Thymus (tissue), 11 donors: ENCODE data around the gene CNTFR. TPM values are rescaled to one million over a fixed set of nuclear protein-coding genes. Genes with fewer than 3 reads are reported as not detected.
A peak's percentile ranks its signal among the peaks of the same experiment; 100 is the strongest.

Source experiments
- DNase-seq, 9 donors: peaks; one replicate each; pipeline ENCODE4 v3.0.0-alpha.2; 2013; ENCODE audit warnings: low spot score in 9 of 9, low read depth in 6 of 9, missing footprints in 1 of 9
- H3K27ac ChIP-seq, 2 donors: one replicate each; pipeline ENCODE4 v1.5.1; 2013; ENCODE audit warnings: control low read depth in 1 of 2, low read depth in 1 of 2, low read length in 1 of 2, mild to moderate bottlenecking in 1 of 2, moderate library complexity in 1 of 2
- H3K27me3 ChIP-seq, 2 donors: one replicate each; pipeline ENCODE4 v1.5.1; 2013; ENCODE audit warnings: low read length in 1 of 2; ENCODE audit not compliant: control insufficient read depth in 2 of 2, insufficient read depth in 1 of 2
- H3K36me3 ChIP-seq, 2 donors: one replicate each; pipeline ENCODE4 v1.5.1; 2013; ENCODE audit warnings: low read length in 1 of 2, mild to moderate bottlenecking in 1 of 2, moderate library complexity in 1 of 2; ENCODE audit not compliant: control insufficient read depth in 2 of 2, insufficient read depth in 2 of 2
- H3K4me1 ChIP-seq, 2 donors: one replicate each; pipeline ENCODE4 v1.5.1; 2013; ENCODE audit warnings: low read length in 2 of 2; ENCODE audit not compliant: control insufficient read depth in 2 of 2, insufficient read depth in 2 of 2
- H3K4me3 ChIP-seq, 2 donors: one replicate each; pipeline ENCODE4 v1.5.1; 2013; ENCODE audit warnings: low read length in 2 of 2, control low read depth in 1 of 2, mild to moderate bottlenecking in 1 of 2
- H3K9me3 ChIP-seq, 2 donors: one replicate each; pipeline ENCODE4 v1.5.1; 2013; ENCODE audit warnings: low read length in 1 of 2, mild to moderate bottlenecking in 1 of 2; ENCODE audit not compliant: control insufficient read depth in 2 of 2, insufficient read depth in 1 of 2
- WGBS: extraction: QIAGEN DNeasy Blood & Tissue Kit; methylation state at CpG from one replicate; pipeline ENCODE4 v1.1.7; 2013; 5-methylcytosine and 5-hydroxymethylcytosine counted together
- polyA plus RNA-seq: library from polyadenylated mRNA; stranded (reverse); fragments of 200-250 nt; gene quantifications from one replicate; pipeline ENCODE4 v1.2.3, GENCODE V29; 2013
- total RNA-seq: library from RNA; stranded (reverse); fragments of 120-200 nt; gene quantifications from one replicate; pipeline ENCODE4 v1.2.4, GENCODE V29; 2013
- donor health status: healthy.

The CNTFR gene
- total and polyA plus RNA-seq, 2 donors, result 2.2 to 3.9 TPM

- H3K4me3 ChIP-seq, result no peak overlapping the region
Observed at GRCh38 chr9:34591917-34592866, 2.7 kb upstream of the CNTFR start.

DNA sequence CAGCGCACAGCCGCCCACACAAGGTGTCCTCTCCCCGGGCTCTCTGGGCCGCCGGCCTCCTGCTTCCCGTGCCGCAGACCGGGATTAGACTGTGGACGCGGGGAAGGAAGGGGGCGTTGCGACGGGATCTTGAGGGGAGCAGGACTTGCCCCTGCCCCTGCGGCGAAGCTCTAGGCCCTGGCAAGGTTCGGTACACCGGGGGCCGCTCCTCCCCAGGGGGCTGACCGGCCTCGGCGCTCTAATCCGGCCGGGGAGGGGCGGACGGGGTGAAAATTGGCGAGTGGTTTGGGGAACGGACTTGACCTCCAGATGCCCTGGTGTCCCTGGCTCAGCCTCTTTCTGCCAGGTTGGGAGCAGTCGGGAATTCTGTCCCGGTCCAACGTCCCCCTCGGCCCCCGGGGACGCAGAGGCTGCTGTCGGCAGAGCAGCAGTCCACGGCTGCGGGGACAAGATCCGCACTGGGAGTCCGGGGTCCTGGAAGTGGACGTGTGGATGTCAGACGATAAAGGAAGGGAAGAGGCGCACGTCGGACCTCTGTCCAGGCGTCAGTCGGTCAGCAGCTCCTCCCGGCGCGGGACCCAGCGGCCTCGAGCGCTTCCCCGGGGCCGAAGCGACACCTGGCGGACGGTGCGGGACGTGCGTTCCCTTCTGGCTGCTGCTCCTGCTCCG, 1.9 kb upstream of the CNTFR start:
- Histone ChIP-seq H3K4me3 (peak overlapping the region in 1 of 2 donors; percentile 36), H3K9me3 (peaks cover 0 to 11% of the 10 kb centered on the region in 2 donors), H3K36me3 (peaks cover 0 to 3% of the 10 kb centered on the region in 2 donors), H3K27ac (no peak overlapping the region), H3K27me3 (peaks cover 75 to 88% of the 10 kb centered on the region in 2 donors), H3K4me1 (peaks cover 8 to 21% of the 10 kb centered on the region in 2 donors)
- DNase-seq, result peak in 5 of 9 donors; percentile 38 to 71 (median 59)
- WGBS, result 3% methylated on average over 60 of the region's 60 CpGs

More at GRCh38 chr9:34591917-34592866, 2.7 kb upstream of the CNTFR start:
- no peak for DNase-seq
- H3K27ac ChIP-seq, result no peak overlapping the region
- peaks cover 8 to 19% of the 10 kb centered on the region in 2 donors for H3K4me1 ChIP-seq
- peaks cover 0 to 11% of the 10 kb centered on the region in 2 donors for H3K9me3 ChIP-seq
- H3K27me3 ChIP-seq, result peaks cover 69 to 85% of the 10 kb centered on the region in 2 donors
- WGBS, result 17% methylated on average over 16 of the region's 16 CpGs
- H3K36me3 ChIP-seq, result peaks cover 0 to 3% of the 10 kb centered on the region in 2 donors

DNA sequence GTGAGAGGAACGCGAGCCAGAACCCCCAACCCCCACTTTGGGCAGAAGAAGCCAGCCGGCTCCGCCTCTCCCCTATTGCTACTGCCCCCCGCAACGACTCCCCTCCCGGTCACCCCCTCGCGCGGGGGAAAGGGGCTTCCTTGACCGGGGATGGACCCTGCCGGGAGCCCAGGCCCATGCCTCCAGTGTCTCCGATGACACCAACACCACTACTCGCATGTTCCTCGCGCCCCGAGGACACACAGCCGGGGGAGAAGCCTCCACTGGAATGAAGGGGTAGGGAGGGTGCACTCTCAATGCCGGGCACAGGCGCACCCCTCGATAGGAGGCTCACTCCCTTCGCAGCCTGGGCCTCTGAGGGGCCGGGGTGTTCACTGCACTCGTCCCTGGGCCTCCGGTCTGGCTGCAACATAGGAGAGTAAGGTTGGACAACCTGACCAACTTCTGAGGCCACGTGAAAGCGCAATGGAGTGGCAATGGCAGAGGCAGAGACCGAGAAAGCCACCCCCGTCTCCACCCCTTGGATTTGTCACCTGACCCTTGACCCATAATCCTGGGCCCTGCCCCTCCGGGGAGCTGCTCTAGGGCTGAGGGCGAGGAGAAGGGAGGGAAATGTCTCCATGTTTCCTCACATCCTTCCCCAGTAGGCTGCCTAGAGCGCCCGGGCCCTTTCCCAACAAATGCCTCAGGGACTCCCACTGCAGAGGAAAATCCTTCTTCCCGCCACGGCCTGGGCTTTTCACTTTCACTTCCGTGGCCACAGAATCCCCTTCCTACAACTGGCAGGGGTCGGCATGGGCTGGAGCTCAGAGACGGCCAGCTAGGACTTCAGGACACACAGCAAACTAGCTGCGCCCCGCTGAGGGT, 1.1 kb upstream of the CNTFR start:
- DNase-seq, result no peak
- Histone ChIP-seq H3K27ac (peak overlapping the region in 1 of 2 donors; percentile 38), H3K4me1 (peaks cover 8 to 21% of the 10 kb centered on the region in 2 donors), H3K36me3 (peaks cover 0 to 3% of the 10 kb centered on the region in 2 donors), H3K4me3 (peak overlapping the region in 1 of 2 donors; percentile 50), H3K9me3 (peaks cover 0 to 11% of the 10 kb centered on the region in 2 donors), H3K27me3 (peaks cover 81 to 90% of the 10 kb centered on the region in 2 donors)
- 7% methylated on average over 40 of the region's 40 CpGs for WGBS

- 4% methylated on average over 86 of the region's 86 CpGs for WGBS
- H3K27ac ChIP-seq, result no peak overlapping the region
Observed at GRCh38 chr9:34588671-34589635, 571 bp downstream of the CNTFR start.

DNA sequence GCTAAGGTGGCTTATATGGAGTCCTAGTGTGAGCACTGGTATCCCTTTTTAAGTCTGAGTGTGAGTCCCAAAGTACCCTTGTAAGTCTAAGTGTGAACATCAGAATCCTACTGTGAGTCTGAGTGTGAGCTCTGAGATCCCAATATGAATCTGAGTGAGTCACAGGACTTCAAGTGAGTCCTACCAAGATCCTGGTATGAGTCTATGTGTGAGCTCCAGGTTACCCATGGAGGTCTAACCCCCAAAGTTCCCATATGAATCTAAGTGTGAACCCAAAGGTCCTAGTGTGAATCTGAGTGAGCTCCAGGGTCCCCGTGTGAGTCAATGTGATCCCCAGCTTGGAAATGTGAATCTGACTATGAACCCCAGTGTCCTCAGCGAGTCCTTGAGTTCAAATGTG, 2.3 kb downstream of the CNTFR start:
- Histone ChIP-seq H3K27me3 (peaks cover 63 to 97% of the 10 kb centered on the region in 2 donors), H3K4me1 (peaks cover 8 to 17% of the 10 kb centered on the region in 2 donors), H3K9me3 (peaks cover 0 to 11% of the 10 kb centered on the region in 2 donors), H3K4me3 (no peak overlapping the region), H3K27ac (no peak overlapping the region), H3K36me3 (peaks cover 0 to 3% of the 10 kb centered on the region in 2 donors)
- 60% methylated on average over 2 of the region's 2 CpGs for WGBS
- DNase-seq, result no peak

More at GRCh38 chr9:34588671-34589635, 571 bp downstream of the CNTFR start:
- peak overlapping the region; percentile 22 to 50 for H3K4me3 ChIP-seq
- peaks cover 8 to 21% of the 10 kb centered on the region in 2 donors for H3K4me1 ChIP-seq
- DNase-seq, result peak in 1 of 9 donors; percentile 11
- peaks cover 0 to 11% of the 10 kb centered on the region in 2 donors for H3K9me3 ChIP-seq
- peaks cover 79 to 97% of the 10 kb centered on the region in 2 donors for H3K27me3 ChIP-seq
- peaks cover 0 to 3% of the 10 kb centered on the region in 2 donors for H3K36me3 ChIP-seq

- H3K27me3 ChIP-seq, result peaks cover 52 to 97% of the 10 kb centered on the region in 2 donors
- 21% methylated on average over 11 of the region's 11 CpGs for WGBS
- peaks cover 0 to 5% of the 10 kb centered on the region in 2 donors for H3K9me3 ChIP-seq
- H3K27ac ChIP-seq, result no peak overlapping the region
- no peak overlapping the region for H3K4me3 ChIP-seq
- DNase-seq, result no peak
- peaks cover 0 to 3% of the 10 kb centered on the region in 2 donors for H3K36me3 ChIP-seq
- peaks cover 5 to 11% of the 10 kb centered on the region in 2 donors for H3K4me1 ChIP-seq
Observed at GRCh38 chr9:34585946-34586669, 3.4 kb downstream of the CNTFR start.

DNA sequence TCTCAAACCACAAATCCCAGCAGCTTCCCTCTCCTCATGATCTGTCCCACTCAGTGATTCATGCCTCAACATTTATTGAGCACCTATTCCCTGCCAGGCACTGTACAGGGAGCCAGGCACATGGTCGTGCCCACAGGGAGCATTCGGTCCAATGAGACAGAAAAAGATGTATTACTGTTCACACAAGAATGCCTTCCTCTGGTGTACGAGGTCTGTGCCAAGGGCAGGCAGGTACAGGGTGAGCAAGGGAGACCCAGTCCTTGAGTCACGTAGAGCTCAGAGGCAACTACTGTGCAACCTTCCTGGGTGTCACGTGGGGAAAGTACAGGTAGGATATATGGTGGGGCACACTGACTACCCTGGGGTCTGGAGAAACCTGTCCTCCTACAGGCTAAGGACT, 4.6 kb downstream of the CNTFR start:
- Histone ChIP-seq H3K27me3 (peaks cover 43 to 97% of the 10 kb centered on the region in 2 donors), H3K27ac (no peak overlapping the region), H3K4me3 (no peak overlapping the region), H3K36me3 (no peaks in the 10 kb centered on the region), H3K4me1 (peaks cover under 1 to 2% of the 10 kb centered on the region in 2 donors), H3K9me3 (no peaks in the 10 kb centered on the region)
- 77% methylated on average over 5 of the region's 5 CpGs for WGBS
- DNase-seq, result no peak
